ENCODE measurements around the gene CPN1.

The CPN1 gene

DNA sequence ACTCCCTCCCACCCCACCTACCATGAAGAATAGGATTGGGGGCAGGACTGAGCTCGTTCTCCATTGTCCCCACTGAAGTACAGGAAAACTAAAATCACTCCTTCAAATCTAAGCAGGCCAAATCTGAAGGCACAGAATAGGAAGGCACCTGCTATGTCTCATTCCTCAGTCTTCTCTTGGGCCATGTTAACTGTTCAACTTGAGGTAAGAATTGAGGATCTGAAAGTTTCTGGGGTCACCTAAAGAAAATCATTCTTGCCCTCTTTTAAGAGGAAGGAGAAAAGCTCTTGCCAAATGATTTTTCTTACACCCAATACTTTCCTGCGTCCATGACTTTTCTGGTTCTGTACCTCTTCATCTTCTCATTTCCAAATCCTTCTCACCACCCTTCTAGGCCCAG lies 4.9 kb downstream of the CPN1 start:
- no peak for DNase-seq (ENCODE audit: low read depth)

DNA sequence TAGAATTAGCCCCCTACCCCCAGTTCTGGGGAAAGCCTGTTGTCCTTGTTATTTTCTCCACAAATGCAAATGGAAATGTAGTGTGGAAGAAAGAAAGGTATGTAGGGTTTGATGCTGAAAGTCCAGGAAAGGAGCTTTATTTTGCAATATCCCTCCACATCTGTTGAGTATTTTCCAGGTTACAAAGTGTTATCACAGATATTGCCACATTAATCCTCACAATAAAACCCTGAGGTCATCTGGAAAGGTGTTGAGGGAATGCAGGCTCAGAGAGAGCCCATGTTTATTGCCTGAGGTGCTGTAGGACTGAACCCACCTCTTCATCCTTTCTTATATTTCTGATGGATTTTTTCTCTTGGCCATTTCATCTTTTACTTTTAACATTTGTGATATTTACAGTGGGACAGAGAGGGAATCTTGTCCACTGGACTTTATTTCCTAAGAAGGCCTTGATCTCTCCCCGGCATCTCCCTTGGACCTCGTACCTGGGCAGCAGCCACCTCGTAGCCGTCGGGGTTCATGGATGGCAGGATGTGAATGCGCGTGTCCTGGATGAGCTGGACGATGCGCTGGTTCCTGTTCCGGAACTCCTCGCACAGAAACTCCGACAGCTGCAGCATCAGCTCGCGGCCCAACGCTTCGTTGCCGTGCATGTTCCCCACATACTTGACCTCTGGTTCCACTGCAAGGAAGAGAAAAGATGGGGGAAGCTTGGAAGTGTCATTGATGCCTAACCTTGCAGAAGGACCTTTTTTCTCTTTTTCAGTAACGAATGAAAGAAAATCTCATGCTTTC lies 6.0 kb downstream of the CPN1 start:
- no peak for DNase-seq (ENCODE audit: low read depth)

DNA sequence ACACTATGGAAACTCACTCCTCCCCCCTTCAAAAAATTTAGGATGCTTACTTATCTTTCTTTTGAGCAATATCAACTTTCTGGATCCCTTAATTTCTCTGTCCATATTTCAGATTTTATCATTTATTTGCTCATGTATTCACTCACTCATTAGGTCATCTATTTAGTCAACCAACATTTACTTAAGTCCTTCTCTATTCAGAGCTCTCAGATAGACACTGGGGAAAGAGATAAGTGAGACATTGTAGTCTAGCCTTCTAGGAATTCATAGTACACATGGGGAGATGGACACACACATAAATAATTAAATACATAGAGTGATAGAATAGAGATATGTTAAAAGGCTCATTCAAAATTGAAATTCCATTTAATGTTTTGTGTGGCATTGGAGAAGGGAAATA lies 9.2 kb downstream of the CPN1 start:
- DNase-seq (ENCODE audit: low read depth), result no peak

DNA sequence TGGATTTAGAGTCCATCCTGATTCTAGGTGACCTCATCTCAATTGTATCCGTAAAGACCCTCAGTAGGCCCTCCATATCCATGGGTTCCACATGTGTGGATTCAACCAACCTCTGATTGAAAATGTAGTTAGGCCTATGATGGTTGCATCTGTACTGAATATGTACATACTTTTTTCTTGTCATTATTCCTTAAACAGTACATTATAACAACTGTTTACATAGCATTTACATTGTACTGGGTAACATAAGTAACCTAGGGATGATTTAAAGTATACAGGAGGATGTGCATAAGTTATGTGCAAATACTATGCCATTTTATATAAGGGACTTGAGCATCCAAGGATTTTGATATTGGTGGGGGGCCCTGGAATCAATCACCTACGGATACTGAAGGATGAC lies 10.1 kb downstream of the CPN1 start:
- no peak for DNase-seq (ENCODE audit: low read depth)

GRCh38 chr10:100067466-100067865 lies 14.2 kb downstream of the CPN1 start:
- DNase-seq (ENCODE audit: low read depth), result no peak

DNA sequence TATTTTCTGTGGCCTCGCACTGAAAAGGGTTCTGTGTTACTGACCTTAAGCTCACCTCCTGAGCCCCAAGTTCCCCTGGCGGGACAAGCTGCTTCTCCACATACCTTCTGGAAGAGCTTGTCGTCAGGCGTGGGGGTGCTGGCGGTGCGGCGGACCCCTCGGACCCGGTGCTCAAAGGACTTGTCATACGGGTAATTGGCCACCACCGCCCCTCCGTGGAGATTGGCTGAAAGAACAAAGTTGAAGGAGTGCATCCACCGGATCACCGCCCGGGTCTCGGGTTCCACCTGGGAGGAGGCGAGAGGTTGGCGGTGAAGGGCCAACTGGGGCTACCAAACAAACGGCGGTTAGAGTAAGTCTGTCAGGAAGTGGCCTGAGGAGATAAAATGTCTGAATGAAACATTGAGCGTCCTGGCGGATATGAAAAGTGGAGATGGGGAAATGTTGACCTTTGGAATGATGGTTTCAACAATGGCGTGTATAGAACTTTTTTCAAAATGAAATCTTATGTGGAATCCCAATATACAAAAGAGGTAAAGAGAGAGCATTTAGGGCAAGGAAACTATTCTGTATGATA lies 16.5 kb downstream of the CPN1 start:
- DNase-seq (ENCODE audit: low read depth), result no peak

- DNase-seq (ENCODE audit: low read depth), result no peak
These were observed 20.3 kb downstream of the CPN1 start for GRCh38 chr10:100061401-100061800.

DNA sequence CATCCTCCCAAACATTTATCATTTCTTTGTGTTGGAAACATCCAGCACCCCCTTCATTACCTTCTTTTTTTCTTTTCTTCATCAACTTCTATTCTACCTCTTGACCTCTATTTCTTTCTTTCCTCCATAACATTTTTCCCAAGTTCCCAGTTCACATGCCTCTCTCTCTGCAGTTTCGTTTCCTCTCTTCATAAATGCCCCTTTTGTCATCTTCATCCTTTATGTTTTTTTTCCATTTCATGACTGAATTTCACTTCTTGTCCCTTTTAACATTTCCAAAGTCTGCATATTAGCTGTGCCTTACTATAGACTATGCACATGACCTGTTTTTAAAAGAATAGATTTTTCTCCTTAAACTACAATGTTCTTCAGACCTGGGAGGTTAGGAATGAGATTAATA lies 23.7 kb downstream of the CPN1 start:
- DNase-seq (ENCODE audit: low read depth), result no peak

GRCh38 chr10:100053686-100054460 lies 27.8 kb downstream of the CPN1 start:
- no peak for DNase-seq (ENCODE audit: low read depth)

DNA sequence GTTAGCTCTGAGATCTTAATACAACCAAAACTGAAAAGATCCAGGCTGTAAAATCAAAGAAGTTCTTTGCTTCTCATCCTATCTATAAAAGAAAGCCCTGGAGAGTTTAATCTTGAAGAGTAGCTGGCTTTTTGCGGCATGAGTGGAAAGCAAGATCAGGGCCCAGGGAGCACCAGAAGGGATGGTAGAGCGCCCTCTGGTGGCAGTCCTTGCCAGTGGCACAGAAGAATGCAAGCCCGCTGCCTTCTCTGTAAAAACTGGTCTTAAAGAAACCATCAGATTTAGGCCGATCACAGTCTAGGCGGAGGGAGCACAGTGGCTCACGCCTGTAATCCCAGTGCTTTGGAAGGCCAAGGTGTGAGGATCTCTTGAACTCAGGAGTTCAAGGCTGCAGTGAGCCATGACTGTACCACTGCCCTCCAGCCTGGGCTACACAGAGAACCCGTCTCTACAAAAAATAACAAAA lies 35.6 kb downstream of the CPN1 start:
- DNase-seq (ENCODE audit: low read depth), result peak; percentile 89

DNA sequence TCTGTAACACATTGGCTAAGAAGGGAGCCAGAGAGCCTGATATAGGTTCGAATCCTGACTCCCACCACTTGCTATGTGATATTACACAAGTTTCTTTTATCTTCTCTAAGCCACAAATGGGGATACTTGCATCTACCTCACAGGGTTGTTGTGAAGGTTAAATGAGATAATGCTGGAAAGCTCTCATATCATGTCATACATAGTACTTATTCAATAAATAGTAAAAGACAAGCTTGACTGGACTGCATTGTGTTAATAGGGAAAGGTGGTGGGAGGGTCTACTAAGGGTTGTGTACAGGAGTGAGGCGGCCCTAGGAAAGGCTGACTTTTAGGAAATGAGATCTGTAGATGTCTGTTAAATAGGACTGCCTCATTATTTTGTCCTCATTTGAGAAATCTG lies 36.1 kb downstream of the CPN1 start:
- DNase-seq (ENCODE audit: low read depth), result peak; percentile 4

DNA sequence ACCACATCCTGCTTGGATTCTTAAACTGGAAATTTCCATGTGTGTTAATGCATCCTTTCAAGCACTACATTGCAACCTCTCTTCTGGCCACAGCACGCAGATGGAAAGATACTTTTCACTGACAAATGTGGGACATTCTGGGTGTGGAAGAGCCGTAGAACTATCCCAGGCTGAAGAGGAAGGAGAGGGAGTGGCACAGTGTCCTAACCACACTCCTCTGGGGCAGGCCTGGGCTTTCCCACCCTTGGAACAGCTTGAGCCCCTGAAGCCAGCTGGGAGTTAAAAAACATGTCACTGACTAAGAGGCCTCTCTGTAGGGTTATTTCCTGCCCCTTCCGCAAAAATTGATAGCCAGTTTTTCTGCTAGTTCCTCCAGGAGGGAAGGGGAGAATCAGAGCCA lies 37.9 kb downstream of the CPN1 start:
- DNase-seq (ENCODE audit: low read depth), result peak; percentile 47

DNA sequence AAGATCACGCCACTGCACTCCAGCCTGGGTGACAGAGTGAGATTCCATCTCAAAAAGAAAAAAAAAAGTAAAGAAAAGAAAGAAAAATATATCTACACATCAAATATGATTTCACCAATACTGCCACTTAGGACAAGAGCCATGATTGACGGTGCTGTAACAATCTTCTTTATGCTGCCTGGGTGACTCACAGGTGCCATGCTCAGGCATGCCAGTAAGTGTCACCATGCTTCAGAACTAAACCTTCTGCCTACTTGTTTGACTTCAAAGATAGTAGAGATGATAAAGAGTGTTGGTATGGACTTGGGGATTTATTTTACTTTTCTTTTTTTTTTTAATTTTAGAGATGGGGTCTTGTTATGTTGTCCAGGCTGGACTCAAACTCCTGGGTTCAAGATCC lies 38.3 kb downstream of the CPN1 start:
- DNase-seq (ENCODE audit: low read depth), result peak; percentile 25

DNA sequence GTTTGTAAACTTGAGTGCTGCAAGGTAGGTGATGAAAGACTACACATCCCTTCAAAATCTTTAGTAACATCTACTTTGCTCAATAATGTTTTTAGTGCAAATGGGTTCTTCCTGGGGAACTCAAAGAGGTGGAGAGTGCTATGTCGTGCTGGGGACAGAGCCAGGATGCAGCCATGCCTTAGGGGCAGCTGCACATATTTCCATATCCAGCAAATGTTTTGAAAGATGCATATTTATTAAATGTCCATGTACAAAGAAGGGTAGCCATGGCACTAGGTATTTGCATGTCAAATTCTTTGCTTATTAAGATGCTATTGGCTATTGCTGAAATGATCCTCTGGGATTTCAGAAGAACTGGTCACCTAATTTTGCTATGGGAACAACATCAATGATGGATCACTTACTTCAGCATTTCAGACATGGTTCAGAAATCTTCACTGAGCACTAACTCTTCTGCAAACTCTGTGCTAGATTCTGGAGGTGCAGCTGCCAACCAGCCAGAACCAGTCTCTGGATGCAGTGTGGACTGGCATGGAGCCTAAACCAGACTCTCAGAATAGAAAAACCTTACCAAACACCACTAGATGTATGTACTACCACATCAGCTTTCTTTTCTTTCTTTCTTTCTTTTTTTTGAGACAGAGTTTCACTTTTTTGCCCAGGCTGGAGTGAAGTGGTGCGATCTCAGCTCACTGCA lies 40.2 kb downstream of the CPN1 start:
- DNase-seq (ENCODE audit: low read depth), result no peak

DNA sequence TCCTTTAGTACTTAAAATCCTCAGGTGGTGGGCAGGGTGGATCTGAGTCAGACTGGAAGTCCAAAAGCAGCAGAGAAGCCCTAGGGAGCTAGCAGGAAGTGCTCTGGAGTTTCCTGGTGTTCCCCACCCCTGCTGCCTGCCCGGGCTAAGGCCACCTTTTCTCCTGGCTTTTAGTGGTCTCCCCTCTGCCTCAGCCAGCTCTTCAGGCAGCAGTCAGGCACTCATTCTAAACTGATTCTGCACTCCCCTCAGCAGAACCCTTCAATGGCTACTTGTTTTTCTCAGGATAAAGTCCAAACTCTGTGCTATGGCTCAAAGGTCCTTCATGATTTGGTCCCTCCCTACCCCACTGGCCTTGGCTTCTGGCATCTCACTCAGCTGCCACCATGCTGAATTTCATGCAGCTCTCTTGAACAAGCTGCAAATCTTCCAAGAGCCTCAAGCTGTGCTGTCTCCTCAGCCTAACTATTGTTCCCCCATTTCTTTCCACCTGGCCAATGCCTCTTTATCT lies 43.1 kb downstream of the CPN1 start:
- DNase-seq (ENCODE audit: low read depth), result peak; percentile 30

DNA sequence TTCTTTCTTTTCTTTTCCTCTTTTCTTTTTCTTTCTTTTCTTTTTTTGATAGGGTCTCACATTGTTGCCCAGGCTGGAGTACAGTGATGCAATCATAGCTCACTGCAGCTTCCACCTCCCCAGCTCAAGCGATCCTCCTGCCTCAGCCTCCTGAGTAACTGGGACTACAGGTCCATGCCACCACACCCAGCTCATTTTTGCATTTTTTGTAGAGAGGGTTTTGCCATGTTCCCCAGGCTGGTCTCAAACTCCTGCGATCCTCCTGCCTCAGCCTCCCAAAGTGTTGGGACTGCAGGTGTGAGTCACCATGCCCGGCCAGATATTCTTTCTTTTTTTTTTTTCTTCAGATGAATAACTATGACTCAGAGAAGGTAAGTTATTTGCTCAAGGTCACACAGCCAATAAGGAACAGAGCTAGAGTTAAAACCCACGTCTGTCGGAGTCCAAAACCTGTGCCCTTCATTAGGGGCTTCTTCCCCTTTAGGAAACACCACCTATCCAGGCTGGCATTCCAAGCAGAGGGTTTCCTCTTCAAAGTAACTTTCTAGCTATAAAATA lies 43.8 kb downstream of the CPN1 start:
- peak; percentile 61 for DNase-seq (ENCODE audit: low read depth)

- no peak for DNase-seq (ENCODE audit: low read depth)
These were observed 44.8 kb downstream of the CPN1 start for GRCh38 chr10:100036850-100037249.

DNA sequence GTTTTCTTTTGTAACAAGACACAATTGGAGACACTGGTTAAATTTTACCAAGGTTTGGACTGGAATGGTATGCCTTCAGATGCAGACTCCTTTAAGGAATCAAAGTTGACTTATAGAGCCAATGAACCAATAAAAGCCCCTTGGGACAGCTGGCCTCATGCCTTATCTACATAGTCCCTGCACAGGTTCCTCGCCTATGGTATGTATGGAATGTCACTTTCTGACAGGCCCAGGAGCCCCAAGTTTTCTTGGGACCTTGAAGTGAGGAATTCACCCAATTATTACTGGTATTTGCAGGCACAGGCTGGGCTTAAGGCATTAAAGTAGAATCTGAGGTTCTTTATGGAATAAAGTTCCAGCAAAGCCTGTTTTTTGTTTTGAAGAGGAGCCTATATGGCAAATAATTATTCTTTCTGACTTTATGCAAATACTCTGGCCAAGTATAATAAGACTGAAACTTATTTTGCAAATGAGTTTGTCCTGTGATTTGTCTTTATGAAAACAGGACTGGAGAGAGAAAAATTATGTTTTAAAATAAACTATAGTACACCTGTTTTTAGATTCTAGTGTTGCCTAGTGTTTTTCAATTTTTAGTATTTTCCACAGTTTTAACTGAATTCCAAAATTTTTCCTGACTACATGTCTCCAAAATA lies 47.8 kb downstream of the CPN1 start:
- no peak for DNase-seq (ENCODE audit: low read depth)

DNA sequence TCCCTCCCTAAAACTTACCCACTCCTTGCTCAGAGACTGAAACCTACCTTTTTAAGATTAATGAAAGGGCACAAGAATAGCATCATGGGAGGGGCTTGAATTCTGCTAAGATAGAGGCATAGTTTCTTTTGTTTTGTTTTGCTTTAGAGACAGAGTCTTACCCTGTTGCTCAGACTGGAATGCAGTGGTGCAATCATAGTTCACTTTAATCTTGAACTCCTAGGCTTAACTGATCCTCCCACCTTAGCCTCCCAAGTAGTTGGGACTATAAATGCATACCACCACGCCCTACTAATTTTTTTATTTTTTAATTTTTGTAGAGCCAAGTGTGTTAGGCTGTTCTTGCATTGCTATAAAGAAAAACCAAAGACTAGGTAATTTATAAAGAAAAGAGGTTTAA lies 54.3 kb downstream of the CPN1 start:
- DNase-seq (ENCODE audit: low read depth), result no peak

GRCh38 chr10:100025576-100025975 lies 56.1 kb downstream of the CPN1 start:
- DNase-seq (ENCODE audit: low read depth), result no peak

GRCh38 chr10:100024748-100025147 lies 56.9 kb downstream of the CPN1 start:
- DNase-seq (ENCODE audit: low read depth), result no peak

Measured in ELR (cell line).